Panc1 (cell line): Measurements from ENCODE around the gene HSPD1. TPM values are rescaled to one million over a fixed set of nuclear protein-coding genes. Genes with fewer than 3 reads are reported as not detected.

Source experiments
- ATAC-seq: fragments of 200-7000 bp; cut with Tn5 transposase; 2 replicates; pipeline ENCODE4 v1.9.1; 2020; ENCODE audit warnings: mild to moderate bottlenecking, moderate library complexity
- BruUV-seq: library from RNA; stranded (reverse); fragments of 400-500 nt; replicated peaks from 2 replicates; lab custom pipeline; 2021; lab: Mats Ljungman, UMichigan
- CTCF ChIA-PET: fragments of 300-600 bp; sonication (Branson Sonifier 250); formaldehyde crosslinking; loops from one replicate; lab custom pipeline; 2022; ENCODE audit warnings: antibody characterized with exemption; lab: Charles Lee
- POLR2A ChIA-PET: fragments of 300-600 bp; sonication (Branson Sonifier 250); formaldehyde crosslinking; loops from one replicate; lab custom pipeline; 2022; ENCODE audit warnings: antibody characterized with exemption; lab: Charles Lee
- DNase-seq: peaks from one replicate; pipeline ENCODE4 v3.0.0-alpha.2; 2010; ENCODE audit warnings: low read depth, low spot score
- H3K27ac ChIP-seq: 2 replicates; pipeline ENCODE4 v1.5.1; 2011; ENCODE audit warnings: mild to moderate bottlenecking, low read length, inconsistent platforms
- H3K27me3 ChIP-seq: fragments of 200-500 bp; sonication (Bioruptor generic); 2 replicates; pipeline ENCODE4 v1.6.0; 2014; ENCODE audit warnings: low read length, inconsistent platforms; ENCODE audit not compliant: control insufficient read depth, insufficient read depth
- H3K36me3 ChIP-seq: fragments of 200-500 bp; sonication (Bioruptor generic); 2 replicates; pipeline ENCODE4 v1.5.1; 2014; ENCODE audit warnings: inconsistent platforms, mild to moderate bottlenecking, low read length, moderate library complexity; ENCODE audit not compliant: control insufficient read depth, insufficient read depth
- H3K4me1 ChIP-seq: 2 replicates; pipeline ENCODE4 v1.5.1; 2011; ENCODE audit warnings: inconsistent platforms, mild to moderate bottlenecking, low read length, moderate library complexity; ENCODE audit not compliant: control insufficient read depth, insufficient read depth
- H3K4me3 ChIP-seq, 2 experiments: 2 replicates each; pipeline ENCODE4 v1.5.1; 2011 to 2012; ENCODE audit warnings: low read depth in 2 of 2, low read length in 2 of 2, mild to moderate bottlenecking in 2 of 2, inconsistent platforms in 1 of 2, moderate library complexity in 1 of 2
- H3K9me3 ChIP-seq: fragments of 200-500 bp; sonication (Bioruptor generic); 2 replicates; pipeline ENCODE4 v1.5.1; 2014; ENCODE audit warnings: low read depth, mild to moderate bottlenecking, inconsistent platforms, low read length, moderate library complexity; ENCODE audit not compliant: control insufficient read depth, insufficient read depth
- POLR2AphosphoS5 ChIP-seq: IDR thresholded peaks from 2 replicates; pipeline ENCODE4 v1.6.1; 2012; ENCODE audit warnings: mild to moderate bottlenecking, low read depth, low read length, moderate library complexity
- SIN3A ChIP-seq: IDR thresholded peaks from 2 replicates; pipeline ENCODE4 v1.6.1; 2012; ENCODE audit warnings: low read depth, mild to moderate bottlenecking, low read length, moderate library complexity, borderline replicate concordance; ENCODE audit not compliant: insufficient read depth
- TCF7L2 ChIP-seq: IDR thresholded peaks from 2 replicates; pipeline ENCODE4 v1.6.1; 2011; ENCODE audit warnings: mild to moderate bottlenecking, low read depth, low read length, inconsistent platforms
- in situ Hi-C: cut with HindIII; loops from 2 replicates; pipeline ENCODE4 v1.10.0; 2016; ENCODE audit warnings: low sequenced_read_pairs, low pct_unique_long_range_greater_than_20kb
- intact Hi-C: fragments of 100-400 bp; cut with micrococcal nuclease; formaldehyde crosslinking; loops from one replicate; pipeline ENCODE4 v1.10.0; 2022; ENCODE audit not compliant: unreplicated experiment
- total RNA-seq: library from RNA; stranded (reverse); gene quantifications from one replicate; pipeline ENCODE4 v1.2.1, GENCODE V29; 2021; ENCODE audit not compliant: unreplicated experiment
- TF ChIP-seq, protein P1 (sequence below), 2 experiments: IDR thresholded peaks; 2 replicates each; pipeline ENCODE4 v1.6.1; 2011 to 2012; ENCODE audit warnings: low read depth in 2 of 2, control low read depth in 1 of 2, low read length in 1 of 2, mild to moderate bottlenecking in 1 of 2, moderate library complexity in 1 of 2; ENCODE audit not compliant: insufficient read depth in 1 of 2
- TF ChIP-seq, protein P2 (sequence below): fragments of 450-650 bp; IDR thresholded peaks from 2 replicates; pipeline ENCODE4 v1.5.1; 2017; ENCODE audit warnings: mild to moderate bottlenecking

Gene HSPD1
- total RNA-seq, 1 experiment from 2014 or later, result 553 TPM

DNA sequence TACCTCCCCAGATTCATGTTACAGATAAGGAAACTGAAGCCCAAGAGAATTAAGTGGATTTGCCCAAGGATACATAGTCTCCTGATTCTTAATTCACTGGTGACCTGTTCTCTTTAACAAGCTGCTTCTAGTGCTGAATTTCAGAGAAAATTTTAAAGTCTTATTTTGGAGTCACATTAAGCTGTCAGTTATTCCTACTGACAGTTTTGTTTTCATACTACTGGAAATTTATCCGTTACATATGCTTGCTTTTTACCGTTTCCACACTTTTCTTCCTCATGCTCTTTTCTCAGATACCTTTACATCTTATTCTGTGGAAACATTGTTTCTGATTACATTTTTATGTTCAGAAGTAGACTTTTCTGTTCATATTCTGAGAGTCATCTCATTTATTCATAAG is 17.5 kb upstream of the HSPD1 start:
- TF ChIP-seq POLR2AphosphoS5 (no peak), TCF7L2 (no peak), SIN3A (no peak)
- TF ChIP-seq, protein P1, sequence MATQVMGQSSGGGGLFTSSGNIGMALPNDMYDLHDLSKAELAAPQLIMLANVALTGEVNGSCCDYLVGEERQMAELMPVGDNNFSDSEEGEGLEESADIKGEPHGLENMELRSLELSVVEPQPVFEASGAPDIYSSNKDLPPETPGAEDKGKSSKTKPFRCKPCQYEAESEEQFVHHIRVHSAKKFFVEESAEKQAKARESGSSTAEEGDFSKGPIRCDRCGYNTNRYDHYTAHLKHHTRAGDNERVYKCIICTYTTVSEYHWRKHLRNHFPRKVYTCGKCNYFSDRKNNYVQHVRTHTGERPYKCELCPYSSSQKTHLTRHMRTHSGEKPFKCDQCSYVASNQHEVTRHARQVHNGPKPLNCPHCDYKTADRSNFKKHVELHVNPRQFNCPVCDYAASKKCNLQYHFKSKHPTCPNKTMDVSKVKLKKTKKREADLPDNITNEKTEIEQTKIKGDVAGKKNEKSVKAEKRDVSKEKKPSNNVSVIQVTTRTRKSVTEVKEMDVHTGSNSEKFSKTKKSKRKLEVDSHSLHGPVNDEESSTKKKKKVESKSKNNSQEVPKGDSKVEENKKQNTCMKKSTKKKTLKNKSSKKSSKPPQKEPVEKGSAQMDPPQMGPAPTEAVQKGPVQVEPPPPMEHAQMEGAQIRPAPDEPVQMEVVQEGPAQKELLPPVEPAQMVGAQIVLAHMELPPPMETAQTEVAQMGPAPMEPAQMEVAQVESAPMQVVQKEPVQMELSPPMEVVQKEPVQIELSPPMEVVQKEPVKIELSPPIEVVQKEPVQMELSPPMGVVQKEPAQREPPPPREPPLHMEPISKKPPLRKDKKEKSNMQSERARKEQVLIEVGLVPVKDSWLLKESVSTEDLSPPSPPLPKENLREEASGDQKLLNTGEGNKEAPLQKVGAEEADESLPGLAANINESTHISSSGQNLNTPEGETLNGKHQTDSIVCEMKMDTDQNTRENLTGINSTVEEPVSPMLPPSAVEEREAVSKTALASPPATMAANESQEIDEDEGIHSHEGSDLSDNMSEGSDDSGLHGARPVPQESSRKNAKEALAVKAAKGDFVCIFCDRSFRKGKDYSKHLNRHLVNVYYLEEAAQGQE (IDR thresholded peaks at IDR 0.05; ENCODE audit: insufficient read depth in 1 of 2, low read depth in 2 of 2, low read length in 1 of 2), result no peak
- TF ChIP-seq, protein P2, sequence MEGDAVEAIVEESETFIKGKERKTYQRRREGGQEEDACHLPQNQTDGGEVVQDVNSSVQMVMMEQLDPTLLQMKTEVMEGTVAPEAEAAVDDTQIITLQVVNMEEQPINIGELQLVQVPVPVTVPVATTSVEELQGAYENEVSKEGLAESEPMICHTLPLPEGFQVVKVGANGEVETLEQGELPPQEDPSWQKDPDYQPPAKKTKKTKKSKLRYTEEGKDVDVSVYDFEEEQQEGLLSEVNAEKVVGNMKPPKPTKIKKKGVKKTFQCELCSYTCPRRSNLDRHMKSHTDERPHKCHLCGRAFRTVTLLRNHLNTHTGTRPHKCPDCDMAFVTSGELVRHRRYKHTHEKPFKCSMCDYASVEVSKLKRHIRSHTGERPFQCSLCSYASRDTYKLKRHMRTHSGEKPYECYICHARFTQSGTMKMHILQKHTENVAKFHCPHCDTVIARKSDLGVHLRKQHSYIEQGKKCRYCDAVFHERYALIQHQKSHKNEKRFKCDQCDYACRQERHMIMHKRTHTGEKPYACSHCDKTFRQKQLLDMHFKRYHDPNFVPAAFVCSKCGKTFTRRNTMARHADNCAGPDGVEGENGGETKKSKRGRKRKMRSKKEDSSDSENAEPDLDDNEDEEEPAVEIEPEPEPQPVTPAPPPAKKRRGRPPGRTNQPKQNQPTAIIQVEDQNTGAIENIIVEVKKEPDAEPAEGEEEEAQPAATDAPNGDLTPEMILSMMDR, result no peak
- ChIA-PET POLR2A (no interaction called here), CTCF (interaction anchor here (0.6 kb wide), 1 partner anchor 9 kb away, joined by 4 read pairs; no protein-coding TSS in a partner anchor)
- H3K4me3 ChIP-seq, result peak overlapping the region; percentile 77 to 86
- H3K9me3 ChIP-seq, result peaks cover 4% of the 10 kb centered on the region; the same call in 1 of the 2 replicates
- peaks cover 5% of the 10 kb centered on the region for H3K36me3 ChIP-seq
- no TSS peak for BruUV-seq
- H3K27ac ChIP-seq, result peak overlapping the region; percentile 95
- H3K4me1 ChIP-seq, result peaks cover 12% of the 10 kb centered on the region
- H3K27me3 ChIP-seq, result no peaks in the 10 kb centered on the region
- ATAC-seq, result no peak
- in situ Hi-C loops (no loop called here), intact Hi-C loops (no loop called here)
- no peak for DNase-seq

DNA sequence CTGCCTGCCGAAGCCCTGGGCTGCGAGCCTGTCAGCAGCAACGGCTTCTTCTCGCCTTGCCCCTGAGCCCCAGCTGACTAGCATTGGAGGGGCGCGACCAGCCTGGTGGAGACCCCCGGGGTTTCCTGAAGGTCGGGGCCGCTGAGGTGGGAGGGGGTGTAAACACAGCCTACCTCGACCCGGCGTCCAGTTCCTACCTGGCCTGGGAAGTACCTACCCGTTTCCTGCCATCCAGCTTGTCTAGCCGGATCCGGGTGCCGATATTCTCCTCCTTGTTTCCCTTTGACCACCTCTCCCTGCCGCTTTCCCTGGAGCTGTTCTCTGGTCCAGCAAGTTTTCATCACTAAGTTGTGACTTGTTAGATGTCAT is 16.7 kb upstream of the HSPD1 start:
- Histone ChIP-seq H3K27ac (peak overlapping the region; percentile 95), H3K4me1 (peaks cover 12% of the 10 kb centered on the region), H3K27me3 (no peaks in the 10 kb centered on the region), H3K9me3 (peaks cover 4% of the 10 kb centered on the region; the same call in 1 of the 2 replicates), H3K4me3 (peak overlapping the region; percentile 77 to 86), H3K36me3 (peaks cover 5% of the 10 kb centered on the region)
- CTCF ChIA-PET, result no interaction called here
- ATAC-seq (peak; percentile 48), DNase-seq (no peak)
- TF ChIP-seq POLR2AphosphoS5, result no peak
- no peak for TF ChIP-seq SIN3A
- TF ChIP-seq, protein P2, result no peak
- TF ChIP-seq, protein P1 (IDR thresholded peaks at IDR 0.05; ENCODE audit: insufficient read depth in 1 of 2, low read depth in 2 of 2, low read length in 1 of 2), result no peak
- TF ChIP-seq TCF7L2, result no peak
- POLR2A ChIA-PET, result no interaction called here
- intact Hi-C loops (no loop called here), in situ Hi-C loops (no loop called here)
- BruUV-seq, result no TSS peak
